ENCODE measurements around the gene MYCBP2.
"Not testable (repeated sequence)": the region's sequence is repeated elsewhere in the genome, so short reads cannot be mapped to it uniquely, and the experiment has no call there.

The MYCBP2 gene

GRCh38 chr13:77198995-77199394 lies 127.9 kb downstream of the MYCBP2 start:
- DNase-seq = not testable (repeated sequence)

DNA sequence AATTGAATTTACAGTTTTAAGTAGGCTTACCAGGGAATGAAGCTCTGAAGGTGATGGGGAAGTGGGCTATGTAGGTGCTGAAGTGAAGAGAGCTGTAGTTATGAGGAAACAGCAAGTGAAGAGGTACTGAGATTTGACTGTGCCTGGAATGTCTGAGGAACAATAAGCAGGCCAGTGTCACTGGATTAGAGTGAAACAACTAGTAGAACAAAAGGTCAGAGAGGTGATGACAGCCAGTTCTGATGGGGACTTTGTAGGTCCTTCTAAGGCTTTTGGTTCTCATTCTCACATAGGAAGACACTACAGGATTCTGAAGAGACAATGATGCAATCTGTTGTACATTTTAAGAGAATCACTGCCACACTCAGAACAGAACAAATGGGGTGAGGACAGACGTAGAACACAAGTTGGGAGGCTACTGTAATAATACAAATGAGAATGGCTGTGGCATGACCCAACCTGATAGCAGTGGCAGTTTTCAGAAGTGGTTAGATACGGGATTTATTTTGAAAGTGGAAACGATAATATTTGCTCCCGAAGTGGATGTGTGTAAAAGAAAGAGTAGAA lies 130.8 kb downstream of the MYCBP2 start:
- DNase-seq = no peak

DNA sequence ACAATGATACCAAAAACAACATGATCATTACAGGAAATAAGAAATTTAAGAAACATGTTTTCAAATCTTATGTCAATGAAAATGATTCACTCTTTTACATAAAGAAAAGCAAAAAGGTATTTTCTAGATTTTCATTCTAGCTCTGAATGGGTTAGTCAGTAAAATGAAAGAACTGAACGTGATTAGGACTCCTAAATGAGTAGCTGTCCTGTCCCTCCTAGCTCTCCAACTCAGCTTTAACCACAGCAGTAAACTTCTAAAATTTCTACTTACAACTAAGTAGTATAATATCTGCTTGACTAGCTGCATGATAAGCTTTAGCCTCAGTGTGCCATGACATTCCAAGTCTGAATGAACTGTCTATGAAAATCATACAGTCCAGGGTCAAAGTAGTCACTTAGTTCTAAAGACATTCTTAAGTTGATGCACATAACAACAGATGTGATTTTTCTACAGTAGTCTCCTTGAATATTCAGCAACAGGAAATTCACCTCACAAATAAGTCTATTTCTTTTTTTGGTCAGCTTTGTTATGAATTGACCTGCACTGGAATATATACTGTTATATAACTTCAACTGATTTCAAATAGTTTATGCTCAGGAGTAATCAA lies 136.4 kb downstream of the MYCBP2 start:
- no peak for DNase-seq

GRCh38 chr13:77185721-77186120 lies 141.2 kb downstream of the MYCBP2 start:
- DNase-seq = no peak

DNA sequence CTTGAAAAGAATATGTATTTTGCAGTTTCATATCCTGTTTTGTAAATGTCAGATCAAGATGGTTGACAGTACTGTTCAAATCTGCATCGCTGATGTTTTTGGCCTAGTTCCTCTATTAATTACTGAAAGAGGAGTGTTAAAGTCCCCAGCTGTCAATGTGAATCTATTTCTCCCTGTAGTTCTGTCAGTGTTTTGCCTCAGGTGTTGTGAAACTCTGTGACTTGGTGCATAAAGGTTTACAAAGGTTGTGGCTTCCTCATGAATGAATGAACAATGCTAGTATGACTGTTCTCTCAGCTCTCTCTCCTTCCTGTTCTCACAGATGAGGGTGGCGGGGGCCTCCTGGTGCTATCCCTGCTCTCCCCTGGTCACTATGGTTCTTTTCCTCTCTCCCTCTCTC lies 142.4 kb downstream of the MYCBP2 start:
- no peak for DNase-seq

DNA sequence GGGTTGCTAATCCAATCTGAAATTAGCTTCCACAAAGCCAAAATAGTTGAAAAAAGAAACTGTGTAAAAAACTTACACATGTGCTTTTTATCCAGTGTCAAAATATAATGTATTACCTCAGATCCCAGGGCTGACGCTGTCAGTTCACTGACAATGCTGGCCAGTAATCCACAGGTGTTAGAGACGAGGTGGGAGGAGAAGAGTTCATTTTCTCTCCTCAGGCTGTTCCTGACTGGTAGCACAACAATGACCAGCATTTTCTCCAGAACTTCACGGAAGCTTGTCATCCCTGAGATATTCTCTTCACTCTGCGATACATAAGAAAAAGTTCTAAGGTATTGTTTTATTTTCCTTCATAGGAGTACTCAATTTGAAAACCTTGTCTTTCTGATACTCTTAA lies 146.9 kb downstream of the MYCBP2 start:
- no peak for DNase-seq

DNA sequence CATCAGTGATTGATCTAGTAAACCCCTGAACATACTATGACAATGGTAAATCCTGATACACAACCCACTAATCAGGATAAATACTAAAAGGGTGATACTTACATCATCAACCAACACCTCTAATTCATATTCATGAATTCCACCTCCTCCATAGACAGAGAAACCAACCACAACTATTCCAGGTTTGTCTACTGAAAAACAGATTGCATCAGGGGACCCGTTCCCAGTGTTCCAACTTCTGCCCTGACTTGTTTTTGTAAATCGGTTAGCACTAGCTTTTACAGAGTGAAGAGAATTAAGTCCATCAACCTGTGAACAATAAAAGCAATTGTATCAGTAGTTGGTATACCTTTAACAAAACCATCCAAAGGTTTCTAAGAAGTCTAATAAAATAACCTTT lies 149.2 kb downstream of the MYCBP2 start:
- DNase-seq = no peak

GRCh38 chr13:77176350-77176749 lies 150.5 kb downstream of the MYCBP2 start:
- no peak for DNase-seq

GRCh38 chr13:77172650-77173049 lies 154.2 kb downstream of the MYCBP2 start:
- DNase-seq = no peak

DNA sequence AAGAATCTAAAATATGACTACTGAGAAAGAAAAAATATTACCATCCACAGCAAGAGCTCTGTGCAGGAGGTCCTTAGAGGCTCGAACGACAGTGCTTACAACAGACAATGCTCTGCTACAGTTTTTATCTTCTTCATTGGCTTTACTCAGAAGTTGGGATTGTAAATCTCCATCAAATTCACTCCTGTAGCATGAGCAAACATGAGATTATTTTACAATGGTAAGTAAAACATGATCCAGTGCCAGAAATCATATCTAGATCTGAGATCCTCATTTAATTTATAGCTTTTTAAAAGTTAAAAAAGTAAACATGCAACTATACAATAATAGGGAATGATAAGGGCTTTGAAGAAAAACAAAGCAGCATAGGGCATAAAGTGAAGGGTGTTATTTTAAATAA lies 155.4 kb downstream of the MYCBP2 start:
- no peak for DNase-seq

DNA sequence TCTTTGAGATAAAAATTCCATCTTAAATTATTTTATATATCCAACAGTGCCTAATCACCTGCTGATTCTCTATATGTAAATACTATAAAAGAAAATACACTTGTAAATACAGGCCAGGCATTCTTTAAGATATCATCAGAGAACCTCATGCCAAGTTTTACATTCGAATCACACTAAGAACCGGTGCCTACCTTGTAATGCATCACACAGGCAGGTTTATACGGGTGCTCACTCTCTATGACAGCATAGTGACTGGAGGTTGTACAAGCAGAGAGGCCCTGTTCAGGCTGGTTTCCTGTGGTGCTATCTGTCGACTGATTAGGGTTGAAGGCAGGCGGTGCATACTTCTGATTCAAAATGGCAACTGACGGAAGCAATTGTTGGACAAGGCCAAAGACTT lies 158.7 kb downstream of the MYCBP2 start:
- DNase-seq = no peak

GRCh38 chr13:77150651-77151050 lies 176.2 kb downstream of the MYCBP2 start:
- DNase-seq = no peak

GRCh38 chr13:77143431-77143830 lies 183.5 kb downstream of the MYCBP2 start:
- no peak for DNase-seq

- no peak for DNase-seq
These were observed 187.6 kb downstream of the MYCBP2 start for GRCh38 chr13:77139306-77139705.

- DNase-seq = no peak
These were observed 188.1 kb downstream of the MYCBP2 start for GRCh38 chr13:77138813-77139212.

GRCh38 chr13:77136902-77137420 lies 189.9 kb downstream of the MYCBP2 start:
- DNase-seq = no peak

GRCh38 chr13:77124423-77124822 lies 202.5 kb downstream of the MYCBP2 start:
- DNase-seq = no peak

GRCh38 chr13:77118134-77118533 lies 208.8 kb downstream of the MYCBP2 start:
- DNase-seq = no peak

- no peak for DNase-seq
These were observed 212.6 kb downstream of the MYCBP2 start for GRCh38 chr13:77114271-77114670.

DNA sequence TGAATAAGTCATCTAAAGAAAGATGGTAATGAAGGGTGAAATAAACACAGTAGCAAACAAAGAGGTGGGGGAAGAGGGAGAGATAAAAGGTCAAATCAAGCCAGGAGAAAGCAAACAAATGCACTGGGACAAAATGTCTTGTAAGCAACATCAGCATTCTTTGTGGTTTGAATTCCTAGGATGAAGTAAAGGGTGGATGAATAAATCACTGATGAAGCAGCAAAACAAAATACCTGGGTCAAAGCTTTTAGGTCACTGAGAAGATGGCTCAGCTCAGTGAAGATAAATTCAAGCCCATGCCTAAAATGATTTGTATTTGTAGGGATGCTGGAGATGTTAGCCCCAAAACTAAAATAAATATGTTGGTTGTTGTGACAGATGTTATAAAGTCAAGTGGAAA lies 213.4 kb downstream of the MYCBP2 start:
- DNase-seq = no peak

DNA sequence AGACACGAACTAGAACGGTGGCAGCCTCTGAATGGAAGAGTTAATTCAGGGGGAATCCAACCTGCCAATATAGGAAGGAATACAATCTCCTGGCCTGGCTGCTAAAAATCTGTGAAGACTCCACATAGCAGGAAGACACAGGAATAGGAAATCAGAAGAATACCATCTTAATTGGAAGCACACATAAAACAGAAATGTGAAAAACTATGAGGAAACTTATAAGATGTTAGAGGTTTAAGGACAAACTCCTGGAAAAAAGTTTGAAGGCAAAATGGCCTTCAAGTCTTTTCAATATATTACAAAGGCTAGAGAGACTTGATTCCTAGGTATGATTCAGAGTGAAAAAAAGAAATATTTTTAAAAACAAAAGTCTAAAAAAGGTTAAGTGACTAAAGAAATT lies 221.8 kb downstream of the MYCBP2 start:
- DNase-seq = no peak

DNA sequence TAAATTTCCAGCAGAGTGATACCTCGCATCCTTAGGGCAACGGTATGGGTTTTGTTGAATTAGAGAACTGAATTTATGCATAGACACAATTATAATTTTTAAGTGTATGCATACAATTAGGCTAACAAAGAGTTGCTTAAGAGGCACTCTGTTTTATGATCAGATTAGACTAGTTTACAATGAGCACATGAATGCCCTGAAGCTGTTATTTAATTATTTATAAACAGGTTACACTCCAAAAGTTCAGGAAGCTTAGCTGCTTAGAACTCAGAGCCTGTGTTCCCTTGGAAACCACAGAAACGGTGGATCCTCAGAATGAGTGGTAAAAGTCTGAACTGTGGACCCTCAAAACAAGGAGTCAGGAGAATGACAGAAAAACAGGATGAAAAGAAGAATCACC lies 227.5 kb downstream of the MYCBP2 start:
- no peak for DNase-seq

DNA sequence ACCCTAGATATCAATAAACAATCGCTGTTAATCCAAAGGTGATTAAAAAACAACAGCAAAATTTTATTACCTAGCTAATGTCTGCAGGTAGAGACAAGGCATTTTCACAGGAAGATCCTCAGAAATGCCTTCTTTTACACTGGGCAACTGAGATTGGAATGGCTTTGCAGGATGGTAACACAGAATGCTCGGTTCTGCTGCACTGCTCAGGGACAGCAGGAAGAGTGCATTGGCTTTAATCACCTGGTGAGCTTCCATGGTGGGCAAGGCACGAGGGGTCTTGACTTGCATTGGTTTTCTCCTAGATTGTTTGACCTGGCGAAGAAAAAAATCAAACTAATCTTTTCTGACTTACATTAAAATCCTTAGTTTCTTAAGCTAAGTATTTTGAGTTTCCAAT lies 231.6 kb downstream of the MYCBP2 start:
- no peak for DNase-seq

DNA sequence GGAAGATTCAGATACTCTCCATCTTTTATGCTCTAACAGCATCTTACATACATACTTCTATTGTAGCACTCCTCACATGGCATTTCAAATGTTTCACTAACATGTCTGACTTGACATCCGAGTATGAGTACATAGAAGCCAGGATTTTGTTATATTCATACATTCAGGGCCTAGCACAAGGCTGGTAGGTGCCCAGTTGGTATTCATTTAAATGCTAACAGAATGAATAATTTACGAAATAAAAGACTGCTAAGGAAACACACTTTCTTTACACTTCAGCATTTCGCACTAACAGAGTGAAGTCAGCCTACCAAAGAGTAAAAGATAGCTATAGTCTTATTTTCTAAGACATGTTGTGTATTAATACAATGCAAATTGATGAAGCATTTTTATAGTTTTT lies 232.1 kb downstream of the MYCBP2 start:
- no peak for DNase-seq

DNA sequence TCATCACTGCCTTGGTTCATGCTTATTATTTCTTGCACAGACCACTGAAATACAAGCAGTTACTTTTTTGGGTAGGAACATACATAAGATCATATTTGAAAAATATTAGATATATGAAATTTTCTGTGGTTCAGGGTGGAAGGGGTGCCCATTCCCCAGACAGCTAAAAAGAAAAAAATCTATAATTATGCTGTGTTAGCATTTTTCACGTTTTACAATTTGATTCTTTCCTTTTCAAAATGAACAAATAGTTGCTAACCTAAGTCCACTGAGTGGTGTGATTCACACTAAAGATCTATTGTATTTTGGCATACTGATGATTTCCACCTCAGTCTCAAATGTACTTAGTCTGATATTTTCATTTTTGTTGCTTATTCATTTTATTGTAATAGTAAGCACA lies 233.2 kb downstream of the MYCBP2 start:
- DNase-seq = no peak
